NCI-H460 (cell line): ENCODE results near the gene MYLIP. TPM values are rescaled to one million over a fixed set of nuclear protein-coding genes. Genes with fewer than 3 reads are reported as not detected.

Experiments used
- DNase-seq: peaks from one replicate; pipeline ENCODE4 v3.0.0-alpha.2; 2016; ENCODE audit warnings: low read depth; ENCODE audit errors: extremely low read depth
- polyA plus RNA-seq: library from polyadenylated mRNA; depleted of rRNA; stranded (reverse); fragments of >200 nt; gene quantifications from 2 replicates; pipeline ENCODE4 v1.2.3, GENCODE V29; 2014; cell fraction: nucleus; rRNA removed
- total RNA-seq: library from RNA; depleted of rRNA; stranded (reverse); fragments of >200 nt; shearing (Covaris generic); gene quantifications from 2 replicates; pipeline ENCODE4 v1.2.3, GENCODE V29; 2014; rRNA removed

Gene MYLIP
- 8.7 and 9.5 TPM in 2 replicates for total RNA-seq
- polyA plus RNA-seq = 12.7 and 15.7 TPM in 2 replicates

DNA sequence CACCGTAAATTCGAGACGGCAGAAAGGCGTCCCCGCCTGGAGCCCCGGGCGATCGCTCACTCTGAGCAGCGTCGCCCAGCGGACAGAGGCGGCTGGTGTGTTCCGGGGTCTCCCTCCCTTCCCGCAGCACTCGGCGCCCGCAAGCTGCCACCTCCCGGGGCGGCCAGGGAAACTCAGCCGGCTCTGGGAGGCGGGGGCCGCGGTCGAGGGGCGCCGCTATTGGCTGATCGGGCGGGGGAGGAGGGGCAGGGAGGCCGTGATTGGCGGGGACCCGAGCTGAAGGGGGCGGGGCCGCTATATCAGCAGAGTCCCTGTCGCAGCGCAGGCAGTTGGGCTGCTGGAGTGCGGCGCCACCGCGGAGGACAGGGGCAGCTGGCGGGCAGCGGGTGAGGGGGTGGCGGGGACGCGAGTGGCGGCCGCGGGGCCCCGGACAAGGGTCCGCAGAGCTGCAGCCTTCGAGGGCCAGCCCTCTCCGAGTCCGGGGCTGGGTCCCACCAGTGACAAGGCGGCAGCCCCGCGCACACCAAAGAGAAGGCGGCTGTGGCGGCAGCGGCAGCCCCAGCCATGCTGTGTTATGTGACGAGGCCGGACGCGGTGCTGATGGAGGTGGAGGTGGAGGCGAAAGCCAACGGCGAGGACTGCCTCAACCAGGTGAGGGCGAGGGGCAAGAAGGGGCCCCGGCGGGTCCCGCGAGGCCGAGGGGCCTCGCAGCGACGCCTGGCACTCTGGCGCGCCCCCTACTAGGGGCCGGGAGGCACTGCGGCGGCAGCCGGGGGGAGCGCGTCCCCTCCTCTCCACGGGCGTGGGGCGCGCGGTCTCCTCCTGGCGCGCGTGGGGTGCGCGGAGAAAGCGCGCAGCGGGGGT lies at the start of gene MYLIP:
Gene MYLIP (plus strand): TSS at position 328 of the 864 bp plus-strand sequence. CDS start 237 bp downstream, at position 565.
- DNase-seq = peak; percentile 93

DNA sequence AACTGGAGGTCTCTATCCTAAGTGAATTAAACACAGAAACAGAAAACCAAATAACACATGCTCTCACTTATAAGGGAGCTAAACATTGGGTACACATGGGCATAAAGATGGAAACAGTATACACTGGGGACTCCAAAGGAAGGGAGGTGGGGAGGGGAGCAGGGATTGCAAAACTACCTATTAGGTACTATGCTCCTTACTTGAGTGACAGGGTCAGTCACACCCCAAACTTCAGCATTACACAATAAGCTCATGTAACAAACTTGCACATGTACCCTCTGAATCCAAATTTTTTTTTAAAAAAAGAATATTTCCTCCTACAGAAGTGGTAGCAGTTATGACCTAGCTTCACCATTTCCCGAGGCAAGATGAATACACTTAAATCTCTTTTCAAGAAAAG lies 49.5 kb upstream of the MYLIP start:
- DNase-seq = no peak

DNA sequence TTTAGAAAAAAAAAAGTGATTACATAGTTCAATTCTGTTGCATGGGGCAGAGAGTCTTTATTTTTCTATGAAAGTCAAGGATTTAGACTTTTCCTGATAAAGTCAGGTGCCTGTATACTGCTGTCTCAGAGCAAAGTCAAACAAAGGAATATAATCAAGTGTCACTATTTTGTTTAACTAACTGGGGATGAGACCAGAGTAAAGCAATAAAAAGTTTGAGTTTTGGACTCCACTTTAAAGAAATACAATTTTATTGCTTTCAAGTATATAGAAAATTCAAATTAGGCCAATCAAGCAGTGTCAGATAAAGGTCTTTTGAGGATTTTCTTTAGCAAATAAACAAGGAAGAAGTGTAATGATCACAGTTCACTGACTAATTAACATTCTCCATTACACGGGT lies 48.7 kb upstream of the MYLIP start:
- no peak for DNase-seq

DNA sequence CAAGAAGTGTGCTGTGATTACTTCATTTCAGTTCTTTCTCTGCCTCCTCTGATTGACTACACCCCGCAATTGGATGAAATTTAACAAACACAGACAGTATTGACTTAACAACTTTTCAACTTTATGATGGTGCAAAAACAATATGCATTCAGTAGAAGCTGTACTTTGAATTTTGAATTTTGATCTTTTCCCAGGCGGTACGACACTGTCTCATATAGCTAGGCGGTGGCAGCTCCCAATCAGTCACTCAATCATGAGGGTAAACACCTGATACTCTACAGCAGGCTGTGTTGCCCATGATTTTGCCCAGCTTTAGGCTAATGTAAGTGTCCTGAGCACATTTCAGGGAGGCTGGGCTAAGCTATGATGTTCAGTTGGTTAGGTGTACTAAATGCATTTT lies 47.6 kb upstream of the MYLIP start:
- DNase-seq = no peak

DNA sequence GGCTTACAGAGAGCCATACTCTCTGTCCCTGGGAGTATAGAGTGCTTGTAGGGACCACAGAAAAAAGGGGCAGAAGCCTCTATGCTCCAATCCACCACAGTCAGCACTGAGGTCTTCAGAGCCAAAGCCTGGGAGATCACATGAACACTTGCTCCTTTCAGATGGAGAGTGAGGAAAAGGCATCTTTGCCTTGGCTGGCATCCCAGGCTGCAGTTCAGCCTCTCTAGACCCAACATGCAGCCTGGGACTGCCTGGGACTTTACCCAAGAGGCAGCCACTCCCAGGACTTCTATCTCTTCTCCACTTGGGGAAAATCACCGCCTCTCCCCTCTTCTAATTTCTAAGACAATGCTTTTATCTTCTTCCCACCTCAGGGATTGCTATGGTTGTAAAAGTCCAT lies 46.5 kb upstream of the MYLIP start:
- no peak for DNase-seq

DNA sequence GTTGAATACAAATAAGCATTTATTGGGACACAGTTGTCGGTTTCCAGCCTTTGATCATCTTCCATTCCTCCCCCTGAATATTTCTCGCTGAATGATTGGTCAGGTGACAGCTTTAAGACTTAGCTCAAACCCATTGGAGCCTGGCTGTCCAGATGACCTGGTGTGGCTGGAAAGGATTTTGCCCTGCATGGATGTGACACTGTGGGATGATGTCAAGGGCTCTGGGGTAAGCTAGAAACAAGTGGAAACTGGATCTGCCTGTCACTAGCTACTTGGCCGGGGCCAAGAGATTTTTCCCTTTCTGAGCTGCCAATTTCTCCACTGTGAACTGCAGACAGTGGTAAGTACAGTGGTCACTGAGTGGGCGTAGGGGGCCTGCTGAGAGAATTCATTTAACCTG lies 41.9 kb upstream of the MYLIP start:
- no peak for DNase-seq

DNA sequence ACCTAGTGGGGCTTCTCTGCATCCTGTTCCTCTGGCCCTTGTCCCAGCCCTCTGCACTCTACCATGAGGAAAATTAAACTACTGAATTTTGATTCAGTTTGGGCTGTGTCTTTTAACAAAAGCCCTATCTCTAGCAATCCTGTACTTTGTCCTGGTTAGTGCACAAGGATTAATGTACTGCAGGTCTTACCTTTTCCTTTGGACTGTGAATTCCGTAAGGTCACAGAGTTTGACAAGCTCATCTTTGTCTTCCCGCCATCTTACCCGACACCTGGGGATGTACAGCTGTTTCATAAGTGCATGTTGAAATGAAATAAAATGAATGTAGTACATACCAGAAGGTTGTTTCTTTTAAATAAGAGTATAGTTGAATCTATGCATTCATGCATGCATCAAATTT lies 41.5 kb upstream of the MYLIP start:
- DNase-seq = no peak

DNA sequence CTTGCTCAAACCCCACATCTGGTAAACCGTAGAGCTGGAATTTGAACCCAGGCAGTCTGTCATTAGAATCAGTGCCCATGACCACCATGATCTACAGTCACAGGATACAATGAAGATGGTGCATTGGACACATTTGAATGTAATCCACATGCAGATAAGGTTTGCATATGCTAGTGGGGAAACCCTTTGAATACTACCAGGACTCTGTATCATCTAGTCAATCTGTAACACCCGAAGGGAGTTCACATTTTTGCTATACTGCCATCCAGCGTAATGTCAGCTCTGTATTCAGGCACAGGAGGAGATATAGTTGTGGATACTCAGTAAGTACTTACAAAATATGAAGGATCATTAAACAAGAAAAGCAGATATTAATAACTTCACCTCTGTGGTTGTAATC lies 40.5 kb upstream of the MYLIP start:
- DNase-seq = no peak

DNA sequence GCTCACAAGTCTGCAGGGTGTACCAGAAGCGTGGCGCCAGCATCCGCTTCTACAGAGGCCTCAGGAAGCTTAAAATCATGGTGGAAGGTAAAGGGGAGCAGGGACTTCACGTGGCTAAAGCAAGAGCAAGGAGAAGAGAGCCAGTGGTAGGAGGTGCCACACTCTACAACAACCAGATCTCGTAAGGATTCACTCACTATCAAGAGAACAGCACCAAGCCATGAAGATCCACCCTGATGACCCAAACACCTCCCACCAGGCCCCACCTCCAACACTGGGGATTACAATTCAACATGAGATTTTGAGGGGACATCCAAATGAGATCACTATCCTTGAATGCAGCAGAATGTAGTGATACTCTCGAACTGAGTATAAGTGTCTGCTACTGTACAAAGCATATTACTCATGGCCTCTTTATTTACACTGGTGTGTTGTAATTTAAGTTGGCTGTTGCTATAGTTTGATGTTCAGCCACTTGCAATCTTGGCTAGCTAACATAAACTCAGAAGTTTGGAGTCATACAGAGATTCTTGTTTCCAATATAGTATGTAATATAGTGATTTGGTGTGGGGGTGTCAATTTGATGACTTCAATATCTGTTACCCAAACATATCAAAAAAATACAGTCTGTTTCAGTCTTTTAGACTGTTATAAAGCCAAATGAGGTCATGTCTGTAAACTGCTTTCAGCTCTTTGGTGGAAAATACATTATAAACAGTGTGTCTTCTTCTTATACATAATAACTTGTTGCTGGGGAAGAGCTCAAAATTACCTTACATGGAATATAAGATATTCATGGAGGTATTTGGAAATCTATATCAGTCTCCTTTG lies 39.4 kb upstream of the MYLIP start:
- DNase-seq = no peak

DNA sequence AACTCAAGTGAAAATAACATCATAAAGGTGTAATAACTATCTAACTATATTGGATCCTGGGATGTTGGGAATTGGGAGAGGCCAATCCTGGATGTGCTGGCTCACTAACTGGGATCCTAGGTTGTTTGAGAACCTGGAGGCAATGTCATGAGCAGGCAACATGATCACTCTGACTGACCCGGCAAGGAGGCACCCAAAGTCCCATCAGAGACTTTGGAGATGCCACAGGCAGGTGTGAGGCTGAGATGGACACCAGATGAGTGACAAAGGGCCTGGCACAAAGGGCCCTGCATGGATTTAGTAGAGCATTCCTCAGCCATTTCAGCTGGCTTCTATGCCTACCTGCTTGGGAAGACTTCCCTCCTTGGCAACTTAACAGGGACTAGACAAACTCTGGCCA lies 38.4 kb upstream of the MYLIP start:
- DNase-seq = no peak

DNA sequence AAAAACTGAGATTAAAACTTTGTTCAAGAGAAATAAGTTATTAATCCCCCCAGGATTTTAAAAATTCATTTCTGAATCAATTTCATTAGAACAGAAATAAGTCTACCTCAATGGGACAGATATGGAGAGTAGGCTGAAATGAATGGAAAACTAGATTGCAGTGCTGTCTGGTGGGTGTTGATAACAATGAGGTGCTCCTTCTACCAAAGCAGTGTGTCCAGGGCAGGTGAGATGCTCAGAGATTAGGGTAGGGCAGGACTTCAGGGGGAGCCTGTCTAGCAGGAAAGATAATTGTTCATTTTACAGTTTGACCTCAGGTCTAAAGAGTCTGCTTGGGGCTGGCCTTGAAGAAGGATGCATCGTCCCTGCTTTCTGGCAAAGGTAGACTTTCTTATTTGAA lies 38.0 kb upstream of the MYLIP start:
- DNase-seq = no peak

DNA sequence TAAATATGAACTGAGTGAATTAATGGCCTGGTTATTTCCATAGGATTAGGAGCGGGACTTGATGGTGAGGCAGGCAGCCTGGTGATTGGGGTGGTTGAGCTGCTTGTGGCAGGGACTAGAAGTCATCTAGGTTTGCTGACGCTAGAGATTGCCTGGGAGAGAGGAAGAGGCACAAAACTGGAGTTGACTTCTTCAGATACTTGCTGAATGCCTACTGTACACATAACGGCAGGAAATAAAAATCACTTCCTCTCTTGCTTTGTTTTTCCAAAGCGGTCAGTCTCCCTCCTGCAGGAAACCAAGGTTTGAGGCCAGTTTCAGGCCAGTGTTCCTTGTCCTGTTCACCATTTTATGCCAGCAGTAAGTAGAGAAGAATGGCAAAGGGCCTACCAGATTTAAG lies 36.7 kb upstream of the MYLIP start:
- DNase-seq = no peak

DNA sequence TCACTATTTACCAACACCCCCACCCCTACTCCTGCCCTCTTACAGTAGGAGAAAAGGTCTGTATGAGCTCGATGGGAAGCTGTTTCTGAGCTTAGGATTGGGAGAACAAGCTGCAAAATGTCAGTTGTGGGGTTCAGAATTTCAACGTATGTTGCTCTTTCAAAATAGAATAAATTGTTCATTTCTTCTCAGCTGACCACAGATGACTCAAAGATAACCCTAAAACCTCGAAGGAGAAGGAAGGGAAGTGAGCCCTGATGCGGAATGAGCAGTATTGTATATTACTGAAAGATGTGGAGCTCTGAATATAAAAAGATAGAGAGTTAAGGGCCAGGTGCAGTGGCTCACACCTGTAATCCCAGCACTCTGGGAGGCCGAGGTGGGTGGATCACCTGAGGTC lies 35.9 kb upstream of the MYLIP start:
- no peak for DNase-seq

DNA sequence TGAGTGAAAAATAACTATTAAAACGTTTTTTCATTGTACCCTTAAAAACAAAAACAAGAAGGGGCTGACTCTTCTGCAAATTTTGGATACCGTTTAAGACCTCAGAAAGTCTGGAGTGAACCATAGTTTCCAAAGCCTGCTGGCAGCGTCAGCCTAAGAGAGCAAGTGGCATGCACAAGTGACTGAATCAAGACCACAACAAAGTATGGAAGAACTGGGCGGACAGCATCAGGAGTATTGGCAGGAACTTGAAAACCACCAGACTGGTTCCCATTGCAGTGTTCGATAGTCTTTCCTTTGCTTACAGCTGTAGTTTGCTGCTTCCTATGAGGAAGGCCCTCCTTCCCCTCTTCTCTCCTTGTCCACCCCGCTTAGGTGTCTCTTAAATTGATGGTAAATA lies 33.7 kb upstream of the MYLIP start:
- DNase-seq = no peak

DNA sequence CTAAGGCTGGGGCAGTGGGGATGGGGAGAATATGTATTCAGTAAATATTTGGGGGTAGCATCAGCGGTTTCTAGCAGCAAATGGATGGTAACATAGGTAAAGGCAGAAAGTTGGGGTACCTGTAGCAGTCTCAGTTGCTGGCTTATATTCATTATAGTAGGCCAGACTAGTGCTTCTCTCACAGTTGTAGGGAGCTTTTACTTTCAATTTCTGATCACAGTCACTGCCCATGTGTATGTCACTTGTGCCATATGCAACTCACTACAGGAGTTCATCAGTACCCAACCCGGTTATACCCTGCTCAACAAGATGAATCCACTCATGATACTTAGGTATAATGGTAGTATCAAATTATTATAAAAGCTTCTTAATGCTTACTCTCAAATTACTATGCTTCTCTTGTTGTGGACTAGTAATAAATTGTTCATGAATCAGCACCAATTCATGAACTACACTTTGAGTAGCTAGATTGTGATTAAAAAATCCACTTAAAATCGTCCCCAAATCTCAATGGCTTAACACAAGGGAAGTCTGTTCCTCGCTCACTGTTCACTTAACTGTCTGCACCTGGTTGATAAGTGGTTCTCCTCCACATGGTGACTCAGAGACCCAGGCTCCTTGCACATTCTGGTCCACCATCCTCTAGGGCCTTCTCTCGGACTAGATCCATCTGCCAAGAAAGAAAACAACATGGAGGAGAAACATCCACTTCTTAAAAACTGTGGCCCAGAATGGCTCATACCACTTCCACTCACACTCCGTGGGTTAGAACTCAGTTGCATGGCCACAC lies 31.3 kb upstream of the MYLIP start:
- DNase-seq = no peak

DNA sequence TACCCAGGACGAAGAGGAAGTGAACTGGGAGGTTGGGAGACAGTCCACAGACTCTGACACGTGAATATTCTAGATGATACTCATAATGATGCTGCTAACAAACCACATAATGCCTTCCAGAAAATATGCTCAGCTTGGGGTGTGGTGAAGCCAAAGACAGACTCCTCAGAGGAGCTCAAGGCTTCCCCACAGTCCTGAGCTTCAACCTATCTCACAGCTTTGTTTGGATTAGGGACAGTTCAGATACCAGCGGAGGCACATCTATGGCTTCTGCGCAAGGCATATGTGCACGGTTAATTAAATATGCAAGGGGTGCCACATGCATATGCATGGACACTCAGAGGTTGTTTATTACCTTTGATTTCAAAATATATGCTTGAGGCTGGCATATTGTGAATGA lies 30.7 kb upstream of the MYLIP start:
- DNase-seq = no peak

DNA sequence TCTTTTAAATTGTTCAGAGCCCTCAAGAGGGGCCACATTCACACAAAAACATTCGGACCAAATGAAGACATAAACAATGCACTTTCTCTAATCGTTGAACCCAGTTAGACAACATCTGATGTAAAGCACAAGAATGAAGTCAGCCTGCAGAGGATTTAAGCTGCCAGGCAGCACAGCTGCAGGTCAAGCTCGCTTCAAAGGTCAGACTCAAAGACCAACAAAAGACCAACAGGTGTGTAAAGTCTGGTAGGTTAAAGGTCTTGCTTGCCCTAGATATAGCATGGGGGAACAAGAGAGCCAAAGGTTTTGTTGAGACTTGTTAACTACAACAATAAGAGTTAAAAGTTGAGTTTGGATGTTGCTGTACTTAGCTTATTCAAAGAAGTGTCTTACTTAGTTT lies 26.7 kb upstream of the MYLIP start:
- DNase-seq = no peak

DNA sequence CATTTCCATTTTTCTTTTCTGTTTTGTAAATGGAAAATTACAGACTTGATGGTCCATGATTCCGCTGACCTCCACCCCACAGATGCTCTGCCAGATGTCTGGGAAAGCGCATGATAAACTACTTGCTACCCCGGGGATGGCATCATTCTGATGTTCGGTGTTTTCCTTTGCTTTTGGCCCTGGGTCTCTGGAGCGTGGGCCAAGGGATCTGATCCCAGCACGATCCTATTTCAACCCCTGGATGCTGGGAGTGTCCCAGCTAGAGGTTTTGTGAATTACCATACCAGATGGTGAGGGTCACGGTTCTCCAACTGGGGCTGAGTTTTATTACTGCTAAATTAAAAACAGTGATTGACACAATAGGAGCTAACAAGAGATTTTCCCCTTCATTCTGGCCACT lies 25.2 kb upstream of the MYLIP start:
- DNase-seq = no peak

DNA sequence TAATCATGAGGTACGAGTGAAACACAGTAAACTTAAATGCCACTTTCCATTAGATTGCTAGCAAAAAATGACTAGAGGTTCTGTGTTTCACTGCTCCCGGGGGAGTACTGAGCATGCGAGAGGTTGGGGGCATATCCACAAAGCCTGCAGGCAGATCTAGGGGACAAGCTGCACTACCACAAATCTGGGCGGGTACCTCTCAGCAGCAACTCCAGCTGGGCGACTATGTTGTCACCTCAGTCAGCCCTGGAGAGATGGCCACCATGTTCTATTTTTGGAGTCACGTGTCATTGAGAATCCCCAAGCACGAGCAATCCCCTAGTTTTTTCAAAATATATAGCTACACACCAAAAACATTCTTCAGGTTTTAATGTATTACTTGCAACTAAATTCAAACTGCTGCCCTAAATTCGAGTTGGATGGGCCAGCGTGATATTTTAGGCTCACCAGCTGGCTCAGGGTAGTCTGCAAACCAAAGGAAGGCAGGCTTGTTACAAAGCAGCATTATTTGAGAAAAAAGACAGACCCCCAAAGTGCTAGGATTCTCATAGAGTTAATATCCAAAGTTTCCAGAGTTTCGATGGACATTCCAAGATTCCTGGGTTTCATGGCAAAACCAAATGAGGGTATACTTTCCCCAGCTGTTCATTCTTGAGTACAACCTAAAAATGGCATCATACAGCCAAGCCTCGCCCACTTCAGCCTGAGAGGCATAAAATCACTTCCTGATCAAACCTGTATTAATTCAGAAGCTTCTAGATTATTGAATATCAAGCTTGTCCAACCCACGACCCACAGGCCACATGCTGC lies 24.1 kb upstream of the MYLIP start:
- no peak for DNase-seq

DNA sequence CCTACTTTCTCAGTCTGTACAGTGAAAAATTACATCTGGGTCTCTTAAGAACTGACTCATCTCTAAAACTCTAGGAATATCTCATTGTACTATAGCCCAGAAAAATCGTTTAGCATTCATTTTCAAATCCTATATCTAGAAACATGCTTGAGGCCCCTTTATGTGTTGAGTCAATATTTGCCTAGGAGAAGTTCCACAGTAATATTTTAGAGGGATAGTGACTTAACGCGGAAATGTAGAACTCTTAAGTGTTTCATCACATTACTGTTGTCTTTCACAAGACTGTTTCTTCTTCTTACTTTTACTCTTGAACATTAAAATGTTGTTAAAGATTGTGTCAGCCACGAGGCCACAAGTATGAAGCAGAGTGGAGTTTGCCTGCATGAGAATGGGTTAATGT lies 23.0 kb upstream of the MYLIP start:
- DNase-seq = no peak
